Activated CD8-positive, alpha-beta memory T cell treated with anti-CD3 and anti-CD28 coated beads, Interleukin-2, amount 50 U/mL, for 4 hours (primary cell): ENCODE results near the gene IMPDH1.

Experiments
- DNase-seq: peaks from one replicate; pipeline ENCODE4 v3.0.0-alpha.2; 2020

Gene IMPDH1

DNA sequence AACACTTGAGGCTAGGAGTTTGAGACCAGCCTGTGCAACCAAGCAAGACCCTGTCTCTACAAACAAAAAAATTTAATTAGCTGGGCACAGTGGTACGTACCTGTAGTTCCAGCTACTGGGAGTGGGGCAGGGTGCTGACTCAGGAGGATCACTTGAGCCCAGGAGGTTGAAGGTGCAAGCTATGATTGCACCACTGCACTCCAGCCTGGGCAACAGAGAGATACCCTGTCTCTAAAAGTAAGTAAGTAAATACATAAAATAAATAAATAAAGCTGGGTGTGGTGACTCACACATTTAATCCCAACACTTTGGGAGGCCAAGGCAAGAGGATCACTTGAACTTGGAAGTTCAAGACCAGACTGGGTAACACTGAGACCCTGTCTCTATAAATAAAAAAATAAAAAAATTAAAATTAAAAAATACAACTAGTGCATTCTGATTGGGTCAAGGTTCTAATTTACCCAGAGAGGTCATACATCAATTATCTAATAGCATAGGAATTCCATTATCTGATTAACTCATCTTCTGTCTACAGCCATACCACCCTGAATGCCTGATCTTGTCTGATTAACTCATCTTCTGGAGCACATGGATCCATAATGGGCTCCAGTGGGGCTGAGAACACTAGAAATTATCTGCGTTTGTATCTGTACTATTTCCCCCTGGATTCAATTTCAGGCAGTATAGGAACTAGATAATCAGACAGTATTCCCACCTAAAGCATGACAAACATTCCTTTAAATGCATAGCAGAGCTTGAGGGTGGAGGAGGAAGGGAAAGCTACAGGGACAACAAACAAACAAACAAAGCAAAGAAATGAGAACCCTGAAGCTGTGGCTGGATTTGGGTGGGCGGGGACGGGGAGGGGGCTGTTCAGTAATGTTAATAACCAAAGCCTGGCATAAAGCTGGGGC lies 24.9 kb upstream of the IMPDH1 start:
- DNase-seq = no peak

DNA sequence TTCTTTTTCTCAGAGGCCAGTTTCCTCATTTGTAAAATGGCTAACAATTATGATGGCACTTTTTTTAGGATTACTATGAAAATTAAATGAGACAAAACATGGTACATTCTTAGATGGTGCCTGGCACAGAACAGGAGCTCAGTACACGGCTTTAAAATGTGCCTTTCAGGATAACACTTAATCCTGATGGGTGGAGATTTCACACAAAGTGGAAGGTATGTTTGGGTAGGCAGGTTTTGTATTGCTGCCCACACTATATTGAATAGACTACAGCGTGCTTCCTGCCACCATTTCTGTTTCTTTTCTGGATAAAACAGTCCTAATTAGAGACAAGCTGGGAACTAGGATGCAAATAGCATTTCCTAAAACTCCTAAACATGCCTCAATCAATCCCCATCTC lies 22.0 kb upstream of the IMPDH1 start:
- DNase-seq = no peak

DNA sequence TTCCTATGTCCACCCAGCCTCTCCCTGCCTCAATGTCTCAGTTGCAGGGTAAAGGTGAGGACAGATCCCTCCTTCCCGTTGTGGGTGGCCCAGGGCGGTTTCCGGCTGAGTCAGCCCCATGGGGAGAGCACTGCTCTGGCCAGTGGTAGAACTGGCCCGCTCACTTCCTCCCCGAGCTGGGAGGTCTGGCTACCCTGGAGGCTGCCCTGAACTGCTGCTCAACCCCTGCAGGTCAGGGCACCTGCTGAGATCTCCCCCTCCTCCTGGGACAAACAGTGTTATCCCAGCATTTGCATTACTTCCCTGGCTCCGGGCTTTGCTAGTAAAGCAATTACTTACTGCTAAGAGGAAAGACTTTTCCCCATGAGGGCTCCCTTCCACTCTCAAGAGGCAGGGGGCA lies 21.4 kb upstream of the IMPDH1 start:
- DNase-seq = no peak

- no peak for DNase-seq
These were observed 20.4 kb upstream of the IMPDH1 start for GRCh38 chr7:128430207-128430606.

DNA sequence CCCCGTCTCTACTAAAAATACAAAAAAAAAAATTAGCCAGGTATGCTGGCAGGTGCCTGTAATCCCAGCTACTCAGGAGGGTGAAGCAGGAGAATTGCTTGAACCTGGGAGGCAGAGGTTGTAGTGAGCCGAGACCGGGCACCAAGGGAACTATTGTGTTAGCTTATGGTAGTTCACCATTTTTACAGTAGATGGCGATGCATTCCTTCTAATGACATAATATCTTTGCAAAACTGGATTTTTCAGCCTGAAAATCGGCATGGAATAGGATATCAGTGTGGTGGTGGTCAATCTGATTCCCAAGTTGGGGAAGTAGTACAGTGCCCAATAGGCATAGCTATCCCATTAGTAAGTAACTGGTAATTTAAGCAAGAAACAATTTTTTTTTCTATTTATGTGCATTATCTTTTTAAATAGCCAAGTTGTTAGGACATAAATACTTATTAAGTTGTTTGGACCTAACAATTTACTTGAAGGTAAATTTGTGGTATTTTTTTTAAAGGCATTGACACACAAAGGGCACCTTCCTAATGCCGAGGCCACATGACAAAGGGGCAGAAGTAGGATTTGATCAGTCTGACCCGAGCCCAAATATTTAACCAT lies 17.6 kb upstream of the IMPDH1 start:
- no peak for DNase-seq

GRCh38 chr7:128425850-128426249 lies 16.1 kb upstream of the IMPDH1 start:
- DNase-seq = peak; percentile 76

- DNase-seq = no peak
These were observed 15.0 kb upstream of the IMPDH1 start for GRCh38 chr7:128424686-128425275.

GRCh38 chr7:128422842-128423241 lies 13.1 kb upstream of the IMPDH1 start:
- DNase-seq = no peak

GRCh38 chr7:128422037-128422436 lies 12.3 kb upstream of the IMPDH1 start:
- DNase-seq = no peak

- DNase-seq = no peak
These were observed 11.6 kb upstream of the IMPDH1 start for GRCh38 chr7:128421384-128421783.

DNA sequence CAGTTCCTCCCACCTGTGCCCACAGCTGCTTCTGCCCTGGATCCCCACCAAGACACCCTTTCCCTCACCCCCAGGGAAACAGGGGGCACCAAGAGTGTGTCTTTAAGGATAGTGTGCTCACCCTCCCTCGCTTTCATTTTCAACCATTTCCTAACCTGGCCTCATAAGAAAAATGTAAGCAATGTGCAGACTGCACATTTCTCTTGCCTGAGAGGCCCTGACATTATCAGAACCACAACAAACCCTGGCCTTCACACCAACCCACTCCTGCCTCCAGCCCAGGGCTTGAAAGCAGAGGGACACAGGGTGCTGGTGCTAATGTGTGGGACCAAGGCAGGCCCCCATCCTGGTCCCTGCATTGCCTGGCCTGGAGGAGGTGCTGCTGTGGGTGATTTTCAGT lies 11.0 kb upstream of the IMPDH1 start:
- DNase-seq = no peak

DNA sequence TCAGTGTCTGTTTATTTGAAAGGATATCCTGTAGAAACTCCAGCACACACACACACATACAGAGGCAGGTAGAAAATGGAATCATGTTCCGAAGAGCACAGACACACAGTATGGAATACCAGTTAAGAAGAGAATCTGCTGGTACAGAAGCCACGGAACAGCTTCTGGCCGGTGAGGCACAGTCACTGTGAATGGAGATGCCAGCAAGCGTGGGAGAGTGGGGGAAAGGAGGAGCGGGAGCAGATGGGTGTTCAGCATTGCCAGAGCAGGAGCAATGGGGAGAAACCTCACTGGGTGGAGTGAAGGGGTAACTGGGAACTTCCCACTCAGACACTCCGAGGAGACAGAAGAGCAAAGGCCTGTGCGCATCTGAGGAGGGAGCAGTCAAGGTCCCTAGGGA lies 9.5 kb upstream of the IMPDH1 start:
- DNase-seq = no peak

DNA sequence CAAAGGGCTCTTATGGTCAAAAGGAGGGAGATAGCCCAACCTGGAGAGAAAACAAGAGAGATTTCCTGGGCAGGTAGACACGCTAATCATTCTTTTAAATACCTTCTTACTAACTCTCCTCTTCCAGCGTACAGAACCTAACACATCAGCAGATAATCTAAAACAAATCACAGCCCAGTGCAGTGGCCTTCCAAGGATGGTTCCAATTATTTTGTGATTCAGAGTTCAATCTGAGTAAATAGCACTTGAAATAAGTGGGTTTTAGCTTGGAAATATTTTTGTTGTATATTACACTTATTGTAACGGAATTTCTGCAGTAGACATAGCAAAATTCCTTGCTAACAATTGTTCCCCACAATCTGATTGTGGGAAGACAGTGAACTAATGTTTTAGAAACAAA lies 7.3 kb upstream of the IMPDH1 start:
- no peak for DNase-seq

- no peak for DNase-seq
These were observed 5.5 kb upstream of the IMPDH1 start for GRCh38 chr7:128415217-128415785.

DNA sequence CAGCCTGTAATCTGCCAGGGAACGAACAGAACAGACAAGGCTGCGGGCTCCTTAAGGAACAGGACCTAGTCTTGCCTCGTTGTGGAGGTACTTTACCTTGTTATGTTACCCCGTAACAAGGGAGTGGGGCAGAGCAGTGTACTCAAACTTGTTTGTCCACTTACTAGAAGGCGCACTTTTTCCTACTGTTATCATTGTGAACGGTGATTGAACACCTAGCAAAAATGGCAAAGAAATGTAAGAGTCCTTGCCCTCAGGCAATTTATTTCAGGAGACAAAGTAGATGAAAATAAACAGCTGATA lies 620 bp upstream of the IMPDH1 start:
- DNase-seq = no peak

DNA sequence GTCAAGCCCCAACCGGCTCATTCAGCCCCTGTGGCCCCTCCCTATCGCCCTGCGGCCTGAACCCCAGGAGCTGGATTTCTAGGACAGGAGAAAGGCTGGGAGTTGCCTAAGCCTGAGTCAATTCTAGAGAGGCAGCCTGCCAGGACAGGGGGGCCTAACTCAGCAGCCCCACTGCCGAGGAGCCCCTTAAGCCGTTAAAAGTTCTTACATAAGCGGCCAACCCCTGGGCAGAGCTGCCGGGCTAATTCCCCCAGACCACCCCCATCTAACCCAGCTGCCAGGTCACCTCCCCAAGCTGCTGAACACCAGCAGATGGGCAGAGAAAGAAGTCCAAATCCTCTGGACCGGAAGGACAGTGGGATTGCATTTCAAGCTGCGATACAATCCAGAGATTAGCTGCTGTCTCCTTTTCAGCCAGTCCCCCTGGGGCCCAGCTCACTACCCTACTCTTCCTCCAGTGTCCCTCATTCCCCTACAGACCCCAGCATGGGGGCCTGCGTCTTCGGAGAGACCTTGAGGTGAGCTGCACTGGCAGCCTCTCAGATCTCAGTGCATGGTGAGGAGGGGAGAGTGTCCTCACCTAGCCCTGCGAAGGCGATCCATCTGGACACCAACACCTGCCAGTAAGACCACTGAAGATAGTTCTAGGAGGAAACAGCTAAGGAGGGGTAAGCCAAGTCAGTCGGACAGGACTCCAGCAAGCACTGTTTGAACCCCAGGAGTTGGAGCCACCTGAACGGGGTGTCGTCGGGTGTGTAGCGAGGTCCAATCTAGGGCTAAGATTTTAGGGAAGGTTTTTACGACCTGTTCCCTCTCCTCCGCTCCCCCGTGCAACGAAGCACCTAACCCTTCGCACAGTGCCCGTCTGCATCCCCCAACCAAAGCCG lies 830 bp downstream of the IMPDH1 start:
- DNase-seq = no peak

GRCh38 chr7:128407751-128408708 lies 1.8 kb downstream of the IMPDH1 start:
- no peak for DNase-seq

GRCh38 chr7:128407233-128407589 lies 2.6 kb downstream of the IMPDH1 start:
- DNase-seq = no peak

GRCh38 chr7:128406314-128407232 lies 3.2 kb downstream of the IMPDH1 start:
- no peak for DNase-seq

DNA sequence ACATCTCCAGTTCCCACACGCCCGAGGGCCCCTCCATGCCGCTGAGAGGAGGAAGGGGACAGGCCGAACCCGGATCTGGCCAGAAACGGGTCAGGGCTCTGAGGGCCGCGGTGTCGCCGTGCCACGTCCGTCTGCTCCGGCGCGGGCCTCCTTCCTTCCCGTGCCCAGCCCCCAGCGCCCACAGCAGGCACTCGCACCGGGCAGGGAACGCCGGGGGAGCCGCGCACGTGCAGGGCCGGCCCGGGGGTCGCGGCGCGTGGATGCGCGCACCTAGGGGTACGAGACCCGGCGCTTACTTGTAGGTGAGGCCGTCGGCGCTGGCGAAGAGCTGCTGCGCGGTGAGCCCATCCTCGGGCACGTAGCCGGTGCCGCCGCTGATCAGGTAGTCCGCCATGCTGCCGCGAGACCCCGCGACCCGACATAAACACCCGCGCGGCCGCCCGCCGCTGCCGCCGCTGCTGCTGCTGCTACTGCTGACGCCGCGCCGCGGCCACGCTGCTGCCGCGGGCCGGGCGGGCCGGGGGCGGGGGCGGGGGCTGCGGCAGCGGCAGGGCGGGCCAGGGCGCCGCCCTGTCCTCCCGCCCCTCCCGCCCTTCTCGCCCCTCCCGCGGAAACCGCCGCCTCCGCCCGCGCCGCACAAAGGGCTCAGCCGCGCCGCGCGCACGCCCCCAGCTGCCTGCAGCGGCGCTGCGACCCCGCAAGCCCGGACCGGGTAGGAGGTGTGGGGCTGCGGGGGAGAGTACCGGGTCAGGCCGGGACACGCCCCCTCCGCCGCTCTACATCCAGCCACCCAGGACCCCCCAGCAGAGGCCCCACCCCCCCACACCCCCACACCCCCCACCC lies 4.1 kb downstream of the IMPDH1 start:
- peak; percentile 70 for DNase-seq
